GM18508 (cell line): ENCODE data around the gene ZSCAN1.
"Not testable (repeated sequence)": the region's sequence is repeated elsewhere in the genome, so short reads cannot be mapped to it uniquely, and the experiment has no call there.

Experiments
- ATAC-seq: cut with Tn5 transposase; IDR thresholded peaks from one replicate; pipeline ENCODE4 v1.9.1; 2021; ENCODE audit warnings: moderate number of reproducible peaks; ENCODE audit not compliant: insufficient read depth, unreplicated experiment

ZSCAN1 gene

GRCh38 chr19:58033741-58034476 lies at the start of gene ZSCAN1:
Gene ZSCAN1, plus strand, starts transcription at chr19:58034025. Its CDS starts 3,812 bp downstream, at chr19:58037837.
- no peak for ATAC-seq

GRCh38 chr19:57992841-57993240 lies 41.0 kb upstream of the ZSCAN1 start:
- ATAC-seq, result no peak

GRCh38 chr19:58000677-58001076 lies 33.1 kb upstream of the ZSCAN1 start:
- no peak for ATAC-seq

- ATAC-seq, result no peak
Observed at GRCh38 chr19:58001895-58002369, 31.9 kb upstream of the ZSCAN1 start.

GRCh38 chr19:58002384-58003173 lies 31.2 kb upstream of the ZSCAN1 start, which contains the start of gene ZNF606:
Gene ZNF606, minus strand, starts transcription at chr19:58002820. Its CDS starts 1,501 bp downstream, at chr19:58001319.
- ATAC-seq, result no peak

- ATAC-seq, result no peak
Observed at GRCh38 chr19:58003174-58003828, 30.5 kb upstream of the ZSCAN1 start.

- ATAC-seq, result no peak
Observed at GRCh38 chr19:58007285-58007684, 26.5 kb upstream of the ZSCAN1 start.

GRCh38 chr19:58008877-58009276 lies 24.9 kb upstream of the ZSCAN1 start:
- ATAC-seq, result not testable (repeated sequence)

- ATAC-seq, result no peak
Observed at GRCh38 chr19:58009301-58009665, 24.5 kb upstream of the ZSCAN1 start.

GRCh38 chr19:58009666-58010301 lies 24.0 kb upstream of the ZSCAN1 start:
- no peak for ATAC-seq

- ATAC-seq, result no peak
Observed at GRCh38 chr19:58010507-58010906, 23.3 kb upstream of the ZSCAN1 start.

- ATAC-seq, result no peak
Observed at GRCh38 chr19:58014141-58014540, 19.7 kb upstream of the ZSCAN1 start.

- ATAC-seq, result no peak
Observed at GRCh38 chr19:58020129-58020528, 13.7 kb upstream of the ZSCAN1 start.

GRCh38 chr19:58021541-58022282 lies 12.1 kb upstream of the ZSCAN1 start:
- ATAC-seq, result no peak

- no peak for ATAC-seq
Observed at GRCh38 chr19:58022283-58022660, 11.6 kb upstream of the ZSCAN1 start.

GRCh38 chr19:58024661-58025060 lies 9.2 kb upstream of the ZSCAN1 start:
- ATAC-seq, result no peak

- ATAC-seq, result no peak
Observed at GRCh38 chr19:58034477-58034793, 610 bp downstream of the ZSCAN1 start.

GRCh38 chr19:58035863-58036262 lies 2.0 kb downstream of the ZSCAN1 start:
- no peak for ATAC-seq

- ATAC-seq, result no peak
Observed at GRCh38 chr19:58037927-58038687, 4.3 kb downstream of the ZSCAN1 start.
